Keratinocyte (primary cell): ENCODE data around the gene MINK1.

Source experiments
- CTCF ChIP-seq, 3 experiments: IDR thresholded peaks in 1 of 3; conservative IDR thresholded peaks in 1 of 3; optimal IDR thresholded peaks in 1 of 3; 2 replicates in 2 of 3; 3 replicates in 1 of 3; pipeline versions ENCODE3 to v1.5.1; 2011; ENCODE audit warnings: low read length in 3 of 3, mild to moderate bottlenecking in 3 of 3, moderate library complexity in 2 of 3, control low read depth in 1 of 3, inconsistent platforms in 1 of 3; ENCODE audit not compliant: insufficient read depth in 2 of 3; ENCODE audit errors: extremely low read depth in 1 of 3
- EZH2 ChIP-seq: IDR thresholded peaks from one replicate; pipeline ENCODE4 v1.6.1; 2012; ENCODE audit warnings: inconsistent platforms, mild to moderate bottlenecking, low read length, moderate library complexity

GRCh38 chr17:4786106-4786511 is 47.0 kb upstream of the MINK1 start, which contains the start of gene VMO1:
- TF ChIP-seq CTCF (optimal IDR thresholded peaks at IDR 0.05 in 1 of 3, IDR thresholded peaks at IDR 0.05 in 1 of 3, conservative IDR thresholded peaks at IDR 0.05 in 1 of 3; ENCODE audit: extremely low read depth in 1 of 3, insufficient read depth in 2 of 3, low read length in 3 of 3) (no peak), EZH2 (peak; percentile 35)
